ENCODE results near the gene RPL29.

RPL29 gene

GRCh38 chr3:51968170-51968775 is 27.4 kb downstream of the RPL29 start:
- in situ Hi-C loops (cut with HindIII; ENCODE audit: low sequenced_read_pairs), result loop anchor here (10.0 kb wide), 2 partner anchors 73 to 127 kb away; no protein-coding TSS in a partner anchor

GRCh38 chr3:51967384-51968169 is 28.1 kb downstream of the RPL29 start, which contains the start of gene PCBP4:
TSS of gene PCBP4 (minus strand) at chr3:51967454. CDS start at chr3:51961240, 6,214 bp downstream.
- in situ Hi-C loops (cut with HindIII; ENCODE audit: low sequenced_read_pairs), result loop anchor here (10.0 kb wide), 2 partner anchors 73 to 127 kb away; no protein-coding TSS in a partner anchor

GRCh38 chr3:51966922-51967383 is 28.7 kb downstream of the RPL29 start:
- in situ Hi-C loops (cut with HindIII; ENCODE audit: low sequenced_read_pairs), result loop anchor here (10.0 kb wide), 2 partner anchors 72 to 128 kb away; no protein-coding TSS in a partner anchor

GRCh38 chr3:51966486-51966885 is 29.2 kb downstream of the RPL29 start:
- in situ Hi-C loops (cut with HindIII; ENCODE audit: low sequenced_read_pairs), result loop anchor here (10.0 kb wide), 2 partner anchors 72 to 128 kb away; no protein-coding TSS in a partner anchor

GRCh38 chr3:51966016-51966415 is 29.7 kb downstream of the RPL29 start:
- in situ Hi-C loops (cut with HindIII; ENCODE audit: low sequenced_read_pairs), result loop anchor here (10.0 kb wide), 2 partner anchors 71 to 129 kb away; no protein-coding TSS in a partner anchor

GRCh38 chr3:51964521-51964920 is 31.2 kb downstream of the RPL29 start:
- in situ Hi-C loops (cut with HindIII; ENCODE audit: low sequenced_read_pairs), result loop anchor here (10.0 kb wide), 2 partner anchors 70 to 130 kb away; no protein-coding TSS in a partner anchor

GRCh38 chr3:51963951-51964451 is 31.7 kb downstream of the RPL29 start:
- in situ Hi-C loops (cut with HindIII; ENCODE audit: low sequenced_read_pairs), result loop anchor here (10.0 kb wide), 2 partner anchors 69 to 131 kb away; no protein-coding TSS in a partner anchor

- in situ Hi-C loops (cut with HindIII; ENCODE audit: low sequenced_read_pairs), result loop anchor here (10.0 kb wide), 2 partner anchors 68 to 132 kb away; no protein-coding TSS in a partner anchor
Measured at GRCh38 chr3:51962854-51963530, 32.7 kb downstream of the RPL29 start.

GRCh38 chr3:51961602-51962569 is 33.8 kb downstream of the RPL29 start:
- in situ Hi-C loops (cut with HindIII; ENCODE audit: low sequenced_read_pairs), result loop anchor here (10.0 kb wide), 2 partner anchors 67 to 133 kb away; no protein-coding TSS in a partner anchor

GRCh38 chr3:51961011-51961410 is 34.7 kb downstream of the RPL29 start:
- in situ Hi-C loops (cut with HindIII; ENCODE audit: low sequenced_read_pairs), result loop anchor here (10.0 kb wide), 2 partner anchors 66 to 134 kb away; no protein-coding TSS in a partner anchor

- in situ Hi-C loops (cut with HindIII; ENCODE audit: low sequenced_read_pairs), result loop anchor here (10.0 kb wide), 2 partner anchors 66 to 134 kb away; no protein-coding TSS in a partner anchor
Measured at GRCh38 chr3:51960386-51960785, 35.3 kb downstream of the RPL29 start.

GRCh38 chr3:51959651-51960050 is 36.0 kb downstream of the RPL29 start:
- in situ Hi-C loops (cut with HindIII; ENCODE audit: low sequenced_read_pairs), result loop anchor here (10.0 kb wide), 2 partner anchors 65 to 135 kb away; no protein-coding TSS in a partner anchor

GRCh38 chr3:51958603-51959521 is 36.8 kb downstream of the RPL29 start:
- in situ Hi-C loops (cut with HindIII; ENCODE audit: low sequenced_read_pairs), result no loop called here

- in situ Hi-C loops (cut with HindIII; ENCODE audit: low sequenced_read_pairs), result no loop called here
Measured at GRCh38 chr3:51957520-51958205, 38.0 kb downstream of the RPL29 start.

- in situ Hi-C loops (cut with HindIII; ENCODE audit: low sequenced_read_pairs), result no loop called here
Measured at GRCh38 chr3:51955893-51956770, 39.6 kb downstream of the RPL29 start.

GRCh38 chr3:51955175-51955892 is 40.4 kb downstream of the RPL29 start, which contains the start of gene GPR62:
TSS of gene GPR62 (plus strand) at chr3:51955381. CDS start at chr3:51955653, 272 bp downstream.
- in situ Hi-C loops (cut with HindIII; ENCODE audit: low sequenced_read_pairs), result no loop called here
